GM19035 (cell line): ENCODE measurements around the gene UBQLN1.

ENCODE experiments used
- ATAC-seq: cut with Tn5 transposase; IDR thresholded peaks from one replicate; pipeline ENCODE4 v1.9.1; 2021; ENCODE audit not compliant: unreplicated experiment

Gene UBQLN1

GRCh38 chr9:83691492-83691891 lies 16.3 kb downstream of the UBQLN1 start:
- ATAC-seq: no peak

GRCh38 chr9:83688921-83689320 lies 18.8 kb downstream of the UBQLN1 start:
- no peak for ATAC-seq

DNA sequence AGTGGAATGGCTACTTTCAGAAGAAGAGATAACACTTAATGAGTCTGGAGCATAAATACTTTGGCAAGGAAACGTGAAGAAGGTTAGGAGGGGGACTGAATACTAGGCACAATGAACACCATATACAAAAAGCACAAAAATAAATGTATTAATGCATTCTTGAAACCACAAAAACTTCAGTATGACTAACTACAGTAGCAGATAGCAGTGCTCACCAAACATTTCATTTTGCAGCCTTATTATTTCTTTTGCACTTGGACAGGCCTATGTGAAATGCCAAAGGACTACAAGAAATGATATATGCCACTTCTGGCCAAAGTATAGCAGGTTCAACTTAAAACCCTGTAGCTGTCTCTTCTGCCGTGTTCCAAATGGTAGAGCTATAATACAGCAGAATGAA lies 26.3 kb downstream of the UBQLN1 start:
- ATAC-seq: no peak

DNA sequence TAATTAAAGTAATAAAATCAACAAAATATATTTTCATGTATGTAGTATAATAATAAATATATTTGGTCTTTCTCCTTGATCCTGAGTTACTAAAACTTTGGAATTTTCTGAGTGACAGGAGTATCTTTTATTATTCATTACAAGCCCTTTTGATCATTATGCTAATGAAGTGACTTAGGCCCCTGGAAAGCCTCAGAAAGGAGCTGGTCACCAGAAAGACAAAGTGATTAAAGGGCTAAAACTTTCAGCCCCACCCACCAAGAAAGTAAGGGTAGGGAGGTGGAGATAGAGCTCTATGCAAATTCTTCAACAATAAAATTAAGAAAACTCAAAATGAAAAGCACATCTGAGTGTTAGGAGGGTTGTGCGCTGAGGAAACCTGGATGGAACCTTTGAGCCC lies 27.5 kb downstream of the UBQLN1 start:
- ATAC-seq: no peak

- ATAC-seq: no peak
Observed at GRCh38 chr9:83677596-83677995, 30.2 kb downstream of the UBQLN1 start.

DNA sequence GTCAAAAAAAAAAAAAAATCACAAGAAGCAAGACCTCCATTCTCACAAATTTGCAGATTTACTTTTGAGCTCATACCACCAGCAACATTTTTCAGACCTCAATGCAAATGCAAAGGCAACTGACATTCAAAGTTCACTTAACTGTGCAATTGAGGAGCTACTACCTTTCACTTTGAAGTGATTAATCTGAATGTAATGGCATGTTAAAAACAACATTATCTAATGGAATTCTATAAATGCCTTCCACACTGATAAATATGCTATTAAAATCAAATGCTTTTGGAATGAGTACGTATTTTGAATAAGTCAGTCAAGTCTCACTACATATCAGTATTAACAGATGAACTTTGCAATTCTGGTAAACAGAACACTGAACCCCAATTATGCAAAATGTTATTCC lies 32.3 kb downstream of the UBQLN1 start:
- no peak for ATAC-seq

GRCh38 chr9:83671451-83671850 lies 36.3 kb downstream of the UBQLN1 start:
- no peak for ATAC-seq

- ATAC-seq: no peak
Observed at GRCh38 chr9:83670381-83670780, 37.4 kb downstream of the UBQLN1 start.

- no peak for ATAC-seq
Observed at GRCh38 chr9:83669067-83669466, 38.7 kb downstream of the UBQLN1 start.

GRCh38 chr9:83665580-83666200 lies 42.1 kb downstream of the UBQLN1 start:
- peak; percentile 79 for ATAC-seq

DNA sequence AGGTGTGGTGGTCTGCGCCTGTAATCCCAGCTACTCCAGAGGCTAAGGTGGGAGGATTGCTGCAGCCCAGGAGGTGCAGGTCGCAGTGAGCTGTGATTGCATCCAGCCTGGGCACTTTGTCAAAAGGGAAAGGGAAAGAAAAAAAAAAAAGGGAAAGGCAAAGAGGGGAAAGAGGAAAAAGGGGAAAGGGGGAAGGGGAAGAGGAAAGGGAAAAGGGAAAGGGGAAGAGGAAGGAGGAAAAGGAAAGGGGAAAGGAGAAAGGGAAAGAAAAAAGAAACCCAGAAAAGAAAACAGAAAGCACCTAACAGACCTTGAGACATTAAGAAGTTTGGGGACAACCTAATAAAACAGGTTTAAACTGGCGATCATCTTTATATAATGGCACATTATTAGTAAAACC lies 44.8 kb downstream of the UBQLN1 start:
- ATAC-seq: no peak

- no peak for ATAC-seq
Observed at GRCh38 chr9:83656952-83657351, 50.8 kb downstream of the UBQLN1 start.

- peak; percentile 47 for ATAC-seq
Observed at GRCh38 chr9:83656032-83656680, 51.6 kb downstream of the UBQLN1 start.

DNA sequence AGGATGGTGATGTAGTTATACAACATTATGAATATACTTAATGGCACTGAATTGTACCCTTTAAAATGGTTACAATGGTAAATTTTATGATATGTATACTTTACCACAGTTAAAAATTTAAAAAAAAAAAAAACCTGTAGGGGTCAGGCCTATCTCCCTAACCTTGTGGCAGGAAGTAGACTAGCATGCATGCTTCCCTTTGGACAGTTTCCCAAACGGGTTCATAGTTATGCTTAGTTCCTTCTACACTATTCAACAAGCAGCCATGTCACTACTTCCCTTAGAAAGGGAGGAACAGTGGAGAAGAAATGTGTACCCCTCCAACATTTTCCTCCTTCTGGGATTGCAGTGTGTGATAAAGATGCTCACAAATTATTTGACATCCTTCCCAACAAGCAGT lies 52.3 kb downstream of the UBQLN1 start:
- ATAC-seq: no peak

DNA sequence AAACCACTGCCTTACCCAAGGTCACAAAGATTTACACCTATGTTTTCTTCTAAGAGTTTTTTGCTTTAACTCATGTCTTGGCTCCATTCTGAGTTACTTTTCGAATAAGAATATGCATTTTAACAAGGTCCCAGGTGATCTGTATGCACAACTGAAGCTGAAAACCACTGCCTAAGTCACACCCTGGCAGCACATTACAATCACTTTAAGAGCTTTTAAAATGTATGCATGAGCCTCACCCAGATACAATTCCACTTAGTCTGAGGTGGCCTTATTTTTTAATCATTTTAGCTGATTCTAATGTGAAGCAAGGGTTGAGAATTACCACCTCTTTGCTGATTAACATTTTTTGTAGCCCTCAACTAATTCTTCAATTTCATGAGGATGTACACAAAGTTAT lies 55.3 kb downstream of the UBQLN1 start:
- ATAC-seq: no peak

GRCh38 chr9:83651558-83651957 lies 56.2 kb downstream of the UBQLN1 start:
- ATAC-seq: no peak

DNA sequence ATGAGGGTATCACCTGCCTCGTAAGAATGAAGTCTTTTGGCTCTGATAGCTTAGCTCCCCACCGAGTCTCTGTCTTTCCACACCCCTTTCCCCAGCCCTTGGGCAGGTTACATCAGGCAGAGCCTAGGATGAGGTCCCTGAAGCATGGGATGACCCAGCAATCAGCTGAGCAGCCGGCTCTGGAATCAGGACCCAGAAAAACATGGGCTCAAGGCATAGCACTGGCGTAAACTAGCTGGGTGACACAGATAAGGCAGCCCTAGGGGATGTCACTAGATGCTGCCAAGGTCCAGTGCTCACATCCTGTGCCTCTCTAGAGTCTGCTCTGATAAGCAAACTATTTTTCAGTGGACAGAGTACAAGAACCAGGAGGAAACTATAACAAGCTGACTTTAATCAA lies 58.2 kb downstream of the UBQLN1 start:
- ATAC-seq: no peak

- ATAC-seq: no peak
Observed at GRCh38 chr9:83649080-83649479, 58.7 kb downstream of the UBQLN1 start.

DNA sequence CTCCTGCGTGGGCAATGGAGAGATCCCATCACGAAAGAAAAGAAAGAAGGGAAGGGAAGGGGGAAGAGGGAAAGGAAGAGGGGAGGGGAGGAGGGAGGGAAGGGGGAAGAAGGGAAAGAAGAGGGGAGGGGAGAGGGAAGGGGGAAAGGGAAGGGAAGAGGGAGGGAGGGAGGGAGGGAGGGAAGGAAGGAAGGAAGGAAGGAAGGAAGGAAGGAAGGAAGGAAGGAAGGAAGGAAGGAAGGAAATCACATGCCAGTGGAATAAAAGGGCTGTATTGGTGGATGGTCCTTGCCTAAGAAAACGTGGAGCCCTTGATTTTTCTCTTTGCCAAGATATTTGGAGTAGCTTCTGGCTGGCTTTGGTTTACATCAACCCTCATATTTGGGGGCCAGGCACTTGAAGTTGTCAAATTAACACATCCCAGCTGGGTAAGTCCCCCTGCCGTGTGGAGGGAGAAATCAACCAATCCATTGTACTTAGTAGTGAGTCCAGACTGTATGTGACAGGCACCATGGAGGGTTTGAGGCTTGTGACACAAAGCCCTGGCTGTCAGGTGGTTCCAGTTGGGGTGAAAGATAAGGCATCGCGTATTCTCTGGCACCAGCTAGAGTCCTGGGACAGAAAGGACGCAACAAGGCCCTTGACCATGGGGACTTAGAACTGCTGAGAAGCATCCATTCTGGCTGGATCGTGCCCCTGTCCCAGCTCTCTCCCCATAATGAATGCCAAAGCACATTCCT lies 61.1 kb downstream of the UBQLN1 start:
- no peak for ATAC-seq

DNA sequence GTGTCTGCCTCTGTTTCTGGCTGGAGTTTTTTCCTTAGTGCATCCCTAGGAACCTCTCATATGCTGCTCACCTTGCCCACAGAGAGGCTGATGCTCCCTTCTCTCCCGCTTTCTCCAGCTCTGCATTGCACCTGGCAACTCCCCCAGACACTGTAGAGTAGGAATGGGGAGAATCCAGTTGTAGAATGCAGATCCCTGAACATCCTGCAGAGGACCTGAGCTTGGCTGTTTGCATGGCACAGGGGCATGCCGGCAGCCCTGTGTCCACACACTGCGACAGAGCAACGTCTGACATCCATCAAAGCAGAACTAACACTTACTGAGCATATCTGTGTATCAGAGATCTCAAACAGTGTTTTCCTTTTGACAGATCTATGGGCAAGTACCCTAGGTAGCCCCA lies 65.0 kb downstream of the UBQLN1 start:
- no peak for ATAC-seq

DNA sequence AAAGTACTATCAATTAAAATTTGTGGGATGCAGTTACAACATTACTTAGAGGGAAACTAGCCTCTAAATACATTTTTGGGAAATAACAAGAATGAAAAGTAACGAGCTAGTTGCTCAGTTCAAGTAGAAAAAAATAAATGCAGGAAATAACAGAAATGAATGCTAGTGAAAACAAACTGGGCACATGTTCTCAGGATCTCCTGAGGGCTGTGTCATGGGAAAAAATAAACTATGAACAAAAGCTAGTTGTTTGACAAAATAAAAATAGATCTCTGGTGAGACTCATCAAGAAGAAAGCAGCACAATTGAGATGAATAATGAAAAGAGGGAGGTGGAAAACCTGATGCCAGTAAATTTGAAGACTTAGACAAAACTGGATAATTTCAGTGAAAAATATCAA lies 68.5 kb downstream of the UBQLN1 start:
- no peak for ATAC-seq

DNA sequence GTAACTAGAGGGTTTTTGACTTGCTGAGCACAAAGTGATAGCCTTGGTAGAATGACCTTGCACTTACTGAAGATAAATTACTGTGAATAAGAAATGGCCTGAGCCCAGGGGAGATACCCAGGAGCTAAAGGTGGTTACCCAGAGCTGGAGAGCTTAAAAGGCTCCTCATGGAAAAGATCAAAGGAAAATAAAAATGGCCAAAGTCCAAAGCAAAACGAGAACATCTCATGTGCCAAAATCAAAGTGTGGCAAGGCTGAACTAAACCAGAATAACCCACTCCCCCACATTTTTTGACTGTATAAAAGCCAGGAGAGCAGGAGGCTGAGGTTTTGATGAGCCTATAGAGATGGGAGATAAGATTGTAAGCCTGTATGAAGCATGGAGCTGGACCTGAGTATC lies 70.4 kb downstream of the UBQLN1 start:
- ATAC-seq: no peak
